Measurements from ENCODE around the gene ZPBP. TPM values are rescaled to one million over a fixed set of nuclear protein-coding genes. Genes with fewer than 3 reads are reported as not detected.

The ZPBP gene
- total RNA-seq, 1 donor from 2014 or later = not detected

- H3K4me3 ChIP-seq = no peak overlapping the region
- no peaks in the 10 kb centered on the region for H3K4me1 ChIP-seq
- H3K27ac ChIP-seq = no peak overlapping the region
- ATAC-seq = no peak
- H3K9me3 ChIP-seq = no peaks in the 10 kb centered on the region
- intact Hi-C loops (cut with DNase I) = no loop called here
- TF ChIP-seq CTCF (IDR thresholded peaks at IDR 0.05) = no peak
- H3K36me3 ChIP-seq = no peaks in the 10 kb centered on the region
- no peaks in the 10 kb centered on the region for H3K27me3 ChIP-seq
- DNase-seq = no peak
Measured at GRCh38 chr7:50138101-50138500, 45.1 kb upstream of the ZPBP start.

- intact Hi-C loops (cut with DNase I) = no loop called here
- ATAC-seq (no peak), DNase-seq (no peak)
- H3K9me3 ChIP-seq = no peaks in the 10 kb centered on the region
- no peak overlapping the region for H3K4me3 ChIP-seq
- H3K36me3 ChIP-seq = no peaks in the 10 kb centered on the region
- H3K27me3 ChIP-seq = no peaks in the 10 kb centered on the region
- H3K27ac ChIP-seq = no peak overlapping the region
- no peaks in the 10 kb centered on the region for H3K4me1 ChIP-seq
- no peak for TF ChIP-seq CTCF (IDR thresholded peaks at IDR 0.05)
Measured at GRCh38 chr7:50125766-50126165, 32.7 kb upstream of the ZPBP start.

- intact Hi-C loops (cut with DNase I) = no loop called here
- Histone ChIP-seq H3K36me3 (no peaks in the 10 kb centered on the region), H3K4me1 (no peaks in the 10 kb centered on the region), H3K9me3 (no peaks in the 10 kb centered on the region), H3K27me3 (no peaks in the 10 kb centered on the region), H3K27ac (no peak overlapping the region), H3K4me3 (no peak overlapping the region)
- ATAC-seq = no peak
- DNase-seq = no peak
- no peak for TF ChIP-seq CTCF (IDR thresholded peaks at IDR 0.05)
Measured at GRCh38 chr7:50121286-50121685, 28.2 kb upstream of the ZPBP start.

- no peaks in the 10 kb centered on the region for H3K4me1 ChIP-seq
- H3K9me3 ChIP-seq = no peaks in the 10 kb centered on the region
- ATAC-seq = no peak
- H3K27me3 ChIP-seq = no peaks in the 10 kb centered on the region
- no peak for DNase-seq
- no peak overlapping the region for H3K27ac ChIP-seq
- H3K4me3 ChIP-seq = no peak overlapping the region
- no peaks in the 10 kb centered on the region for H3K36me3 ChIP-seq
- TF ChIP-seq CTCF (IDR thresholded peaks at IDR 0.05) = no peak
- intact Hi-C loops (cut with DNase I) = no loop called here
Measured at GRCh38 chr7:50119815-50120637, 27.0 kb upstream of the ZPBP start.

GRCh38 chr7:50112250-50112649 lies 19.2 kb upstream of the ZPBP start:
- Histone ChIP-seq H3K9me3 (peaks cover 5% of the 10 kb centered on the region), H3K4me3 (no peak overlapping the region), H3K27me3 (peaks cover 4% of the 10 kb centered on the region), H3K27ac (no peak overlapping the region), H3K4me1 (no peaks in the 10 kb centered on the region), H3K36me3 (no peaks in the 10 kb centered on the region)
- intact Hi-C loops (cut with DNase I) = no loop called here
- ATAC-seq (no peak), DNase-seq (no peak)
- TF ChIP-seq CTCF (IDR thresholded peaks at IDR 0.05) = no peak

Data from upper lobe of right lung (tissue), 1 donor.